ENCODE results near the gene CYP1A2.

Gene CYP1A2

GRCh38 chr15:74722591-74722990, 26.1 kb upstream of the CYP1A2 start:
- no peak for DNase-seq (ENCODE audit: low spot score)
- TF ChIP-seq CTCF (IDR thresholded peaks at IDR 0.05; ENCODE audit: borderline replicate concordance, control extremely low read depth, extremely low read depth, insufficient read depth, missing control alignments), result no peak
- in situ Hi-C loops (cut with MboI; ENCODE audit: low sequenced_read_pairs, unreplicated experiment), result no loop called here

- DNase-seq (ENCODE audit: low spot score), result no peak
- in situ Hi-C loops (cut with MboI; ENCODE audit: low sequenced_read_pairs, unreplicated experiment), result no loop called here
- no peak for TF ChIP-seq CTCF (IDR thresholded peaks at IDR 0.05; ENCODE audit: borderline replicate concordance, control extremely low read depth, extremely low read depth, insufficient read depth, missing control alignments)
Observed at GRCh38 chr15:74723187-74723586, 25.5 kb upstream of the CYP1A2 start.

- TF ChIP-seq CTCF (IDR thresholded peaks at IDR 0.05; ENCODE audit: borderline replicate concordance, control extremely low read depth, extremely low read depth, insufficient read depth, missing control alignments), result no peak
- DNase-seq (ENCODE audit: low spot score), result peak; percentile 70
- in situ Hi-C loops (cut with MboI; ENCODE audit: low sequenced_read_pairs, unreplicated experiment), result no loop called here
Observed at GRCh38 chr15:74723754-74724334, 24.8 kb upstream of the CYP1A2 start.

- in situ Hi-C loops (cut with MboI; ENCODE audit: low sequenced_read_pairs, unreplicated experiment), result no loop called here
- TF ChIP-seq CTCF (IDR thresholded peaks at IDR 0.05; ENCODE audit: borderline replicate concordance, control extremely low read depth, extremely low read depth, insufficient read depth, missing control alignments), result no peak
- DNase-seq (ENCODE audit: low spot score), result no peak
Observed at GRCh38 chr15:74724570-74725224, 23.9 kb upstream of the CYP1A2 start.

GRCh38 chr15:74725225-74725774, 23.3 kb upstream of the CYP1A2 start, which contains the start of gene CYP1A1:
TSS of gene CYP1A1 (minus strand) at chr15:74725528. CDS start at chr15:74723097, 2,431 bp downstream.
- TF ChIP-seq CTCF (IDR thresholded peaks at IDR 0.05; ENCODE audit: borderline replicate concordance, control extremely low read depth, extremely low read depth, insufficient read depth, missing control alignments), result no peak
- in situ Hi-C loops (cut with MboI; ENCODE audit: low sequenced_read_pairs, unreplicated experiment), result no loop called here
- no peak for DNase-seq (ENCODE audit: low spot score)

GRCh38 chr15:74725845-74726773, 22.5 kb upstream of the CYP1A2 start:
- no peak for TF ChIP-seq CTCF (IDR thresholded peaks at IDR 0.05; ENCODE audit: borderline replicate concordance, control extremely low read depth, extremely low read depth, insufficient read depth, missing control alignments)
- peak; percentile 77 for DNase-seq (ENCODE audit: low spot score)
- in situ Hi-C loops (cut with MboI; ENCODE audit: low sequenced_read_pairs, unreplicated experiment), result no loop called here

Data from GM13976 (cell line).